HS-27A (cell line): ENCODE results near the gene RHD.
"Not testable (repeated sequence)": the region's sequence is repeated elsewhere in the genome, so short reads cannot be mapped to it uniquely, and the experiment has no call there.

Source experiments
- DNase-seq: peaks from one replicate; pipeline ENCODE4 v3.0.0-alpha.2; 2012; ENCODE audit warnings: low read depth, missing footprints

The RHD gene

GRCh38 chr1:25272238-25272637 is at the start of gene RHD:
Gene RHD, plus strand, starts transcription at chr1:25272509. Its CDS starts 39 bp downstream, at chr1:25272548.
- DNase-seq = not testable (repeated sequence)

DNA sequence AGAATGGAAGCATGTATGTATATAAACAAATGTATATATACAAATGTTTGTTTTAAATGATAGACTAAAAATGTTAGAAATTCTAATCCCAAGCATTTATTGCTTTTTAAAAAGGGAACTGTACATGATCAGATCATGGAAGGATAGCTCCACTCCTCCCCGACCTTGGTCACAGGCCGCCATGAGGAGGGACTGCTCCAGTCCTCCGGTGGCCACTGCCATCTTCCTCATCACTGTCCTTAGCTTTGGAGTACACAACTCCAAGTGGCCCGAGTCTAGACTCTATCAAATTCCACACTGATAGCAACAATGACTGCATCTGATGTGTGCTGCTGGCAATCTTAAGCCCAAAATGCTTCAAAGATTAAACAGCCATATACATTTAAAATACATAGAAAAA is 49.7 kb upstream of the RHD start:
- no peak for DNase-seq

- DNase-seq = no peak
Measured at GRCh38 chr1:25223471-25223870, 48.8 kb upstream of the RHD start.

DNA sequence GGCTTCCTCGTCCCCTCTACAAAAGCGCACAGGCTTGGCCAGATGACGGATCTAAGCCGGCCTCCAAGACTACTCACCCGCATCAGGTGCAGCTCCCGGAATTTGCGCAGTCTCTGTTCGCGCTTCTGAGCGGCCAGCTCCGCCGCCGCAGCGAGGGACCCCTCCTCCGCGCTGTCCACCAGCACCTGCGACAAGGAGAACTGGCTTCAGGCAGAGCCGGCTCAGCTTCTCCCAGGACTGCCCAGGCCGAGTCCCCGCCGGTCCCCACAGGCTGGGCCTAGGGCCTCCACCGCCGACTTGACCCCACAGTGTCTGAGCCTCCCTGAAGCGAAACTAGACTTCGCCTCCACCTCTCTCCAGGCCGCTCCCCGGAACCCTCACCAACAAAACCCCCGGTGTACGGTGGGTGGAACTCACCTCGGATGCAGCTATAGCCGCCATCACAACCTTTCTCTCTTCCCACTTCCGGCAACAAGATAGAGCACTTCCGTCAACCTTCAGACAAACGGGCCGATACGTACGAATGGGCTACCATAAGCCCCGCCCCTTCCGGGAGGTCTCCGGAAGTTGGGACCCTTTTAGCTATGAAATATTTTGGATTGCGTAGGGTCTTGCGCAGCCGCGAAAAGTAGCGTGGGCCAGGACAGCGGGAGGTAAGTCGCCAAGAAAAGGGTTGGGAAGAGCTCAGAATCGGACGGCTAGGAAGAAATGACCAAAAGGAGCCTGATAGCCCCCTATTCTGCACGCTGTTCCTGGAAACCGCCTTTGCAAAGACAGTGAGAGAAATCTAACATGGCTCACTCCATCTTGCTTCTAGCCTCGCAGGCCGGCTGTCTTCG is 40.1 kb upstream of the RHD start, which contains the start of gene SYF2:
Gene SYF2 (minus strand): TSS at position 476 of the 839 bp plus-strand sequence. CDS start 35 bp downstream, at position 441.
- DNase-seq = peak; percentile 81

DNA sequence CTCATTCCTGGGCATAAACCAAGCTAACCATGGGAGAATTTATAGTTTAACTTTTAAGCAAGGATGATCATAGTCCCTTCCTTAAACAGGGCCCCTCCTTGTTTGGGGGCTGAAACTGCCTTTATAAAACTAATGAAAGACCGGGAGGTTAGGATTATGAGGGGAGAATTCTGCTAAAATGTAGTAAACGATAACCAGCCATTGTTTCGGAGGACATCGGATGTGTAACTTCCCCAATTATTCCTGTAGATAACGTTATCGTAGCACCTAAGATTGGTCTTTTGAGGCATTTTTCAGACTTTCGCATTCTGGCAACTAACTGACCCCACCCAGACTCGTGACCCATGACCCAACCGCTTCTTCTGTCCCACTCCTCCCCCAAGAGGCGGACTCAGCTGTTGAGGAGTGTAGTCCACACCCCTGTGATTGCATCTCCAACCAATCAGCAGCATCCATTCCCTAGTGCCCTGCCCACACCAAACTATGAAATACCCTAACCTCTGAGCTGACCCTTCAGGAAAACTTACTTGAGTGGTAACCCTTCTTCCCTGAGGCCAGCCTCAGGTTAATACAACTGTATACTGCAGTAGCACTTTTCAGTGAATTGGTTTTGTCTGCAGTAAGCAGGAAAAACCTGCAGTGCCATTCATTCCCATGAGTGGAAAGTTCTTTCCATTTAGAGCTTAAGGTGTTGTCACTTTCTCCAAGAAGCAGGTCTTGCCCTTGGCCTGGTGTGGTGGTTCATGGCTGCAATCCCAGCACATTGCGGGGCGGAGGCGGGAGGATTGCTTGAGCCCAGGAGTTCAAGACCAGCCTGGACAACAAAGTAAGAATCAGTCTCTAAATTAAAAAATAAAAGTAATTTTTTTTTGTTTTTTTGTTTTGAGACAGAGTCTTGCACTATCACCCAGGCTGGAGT is 39.2 kb upstream of the RHD start:
- peak; percentile 52 for DNase-seq

- DNase-seq = not testable (repeated sequence)
Measured at GRCh38 chr1:25235411-25235810, 36.9 kb upstream of the RHD start.

GRCh38 chr1:25236261-25236660 is 36.0 kb upstream of the RHD start:
- DNase-seq = not testable (repeated sequence)

GRCh38 chr1:25238046-25238445 is 34.3 kb upstream of the RHD start:
- DNase-seq = no peak

DNA sequence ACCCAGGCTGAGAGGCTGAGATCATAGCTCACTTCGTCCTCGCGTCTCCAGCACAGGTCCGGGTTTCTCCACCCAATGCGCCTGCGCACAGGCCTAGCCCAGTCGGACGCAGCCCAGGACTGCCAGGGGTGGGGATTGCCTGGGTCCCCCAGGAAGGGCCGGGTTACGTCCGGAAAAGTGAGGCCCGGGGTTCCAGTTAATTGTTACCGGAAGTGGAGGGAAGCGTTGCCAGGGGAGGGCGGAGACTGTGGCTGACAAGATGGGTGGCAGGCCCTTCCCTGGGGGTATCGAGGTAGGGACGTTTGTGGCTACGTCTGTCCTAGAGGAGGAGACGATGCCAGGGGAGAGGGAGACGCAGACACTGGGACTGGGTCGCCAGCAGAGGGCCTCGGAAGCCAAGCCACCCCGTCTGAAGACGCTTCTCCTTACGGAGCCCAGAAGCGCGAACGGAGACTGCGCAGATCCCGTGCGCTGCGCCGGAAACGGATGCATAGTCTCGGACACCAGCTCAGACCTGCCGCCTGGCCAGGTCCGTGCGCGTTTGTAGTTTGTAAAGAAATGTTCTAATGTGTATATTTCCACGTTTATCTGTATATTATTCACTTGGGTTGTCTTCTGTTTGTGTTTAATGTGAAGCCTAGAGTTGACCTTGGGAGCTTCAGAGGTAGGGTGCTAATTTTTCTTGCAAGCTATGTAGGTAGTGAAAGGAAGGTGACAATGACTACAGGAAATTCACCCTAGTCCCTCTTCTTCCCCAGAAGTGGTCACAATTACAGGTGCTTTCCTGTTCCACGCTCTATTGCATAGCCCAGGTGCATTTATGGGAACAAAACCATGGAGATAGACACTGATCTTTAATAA is 32.4 kb upstream of the RHD start:
- no peak for DNase-seq

DNA sequence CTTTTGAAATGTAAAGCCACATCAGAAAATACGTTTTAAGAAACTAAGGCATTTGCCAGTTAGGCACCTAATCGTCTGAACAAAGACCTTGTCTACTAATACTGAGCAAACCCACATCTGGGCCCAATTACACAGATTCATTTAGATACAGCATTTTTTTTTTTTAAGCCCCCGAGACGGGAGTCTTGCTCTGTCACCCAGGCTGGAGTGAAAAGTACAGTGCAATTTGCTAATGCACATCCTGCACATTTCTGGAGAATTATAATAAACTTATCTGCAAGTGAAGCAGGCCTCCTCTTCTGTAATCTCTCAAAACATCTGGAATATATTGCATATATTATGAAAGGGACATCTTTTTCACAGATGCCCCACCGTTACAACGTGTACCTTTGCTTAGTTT is 28.4 kb upstream of the RHD start:
- no peak for DNase-seq

GRCh38 chr1:25245393-25245792 is 26.9 kb upstream of the RHD start:
- DNase-seq = no peak

GRCh38 chr1:25245809-25246599 is 26.3 kb upstream of the RHD start:
- DNase-seq = no peak

- DNase-seq = no peak
Measured at GRCh38 chr1:25246600-25247023, 25.7 kb upstream of the RHD start.

- DNase-seq = peak; percentile 97
Measured at GRCh38 chr1:25247024-25247828, 25.1 kb upstream of the RHD start, which contains the start of gene RSRP1. Gene RSRP1, minus strand, starts transcription at chr1:25247454. Its CDS starts 491 bp downstream, at chr1:25246963.

- DNase-seq = no peak
Measured at GRCh38 chr1:25247829-25248754, 24.2 kb upstream of the RHD start.

GRCh38 chr1:25253911-25254310 is 18.4 kb upstream of the RHD start:
- DNase-seq = no peak

DNA sequence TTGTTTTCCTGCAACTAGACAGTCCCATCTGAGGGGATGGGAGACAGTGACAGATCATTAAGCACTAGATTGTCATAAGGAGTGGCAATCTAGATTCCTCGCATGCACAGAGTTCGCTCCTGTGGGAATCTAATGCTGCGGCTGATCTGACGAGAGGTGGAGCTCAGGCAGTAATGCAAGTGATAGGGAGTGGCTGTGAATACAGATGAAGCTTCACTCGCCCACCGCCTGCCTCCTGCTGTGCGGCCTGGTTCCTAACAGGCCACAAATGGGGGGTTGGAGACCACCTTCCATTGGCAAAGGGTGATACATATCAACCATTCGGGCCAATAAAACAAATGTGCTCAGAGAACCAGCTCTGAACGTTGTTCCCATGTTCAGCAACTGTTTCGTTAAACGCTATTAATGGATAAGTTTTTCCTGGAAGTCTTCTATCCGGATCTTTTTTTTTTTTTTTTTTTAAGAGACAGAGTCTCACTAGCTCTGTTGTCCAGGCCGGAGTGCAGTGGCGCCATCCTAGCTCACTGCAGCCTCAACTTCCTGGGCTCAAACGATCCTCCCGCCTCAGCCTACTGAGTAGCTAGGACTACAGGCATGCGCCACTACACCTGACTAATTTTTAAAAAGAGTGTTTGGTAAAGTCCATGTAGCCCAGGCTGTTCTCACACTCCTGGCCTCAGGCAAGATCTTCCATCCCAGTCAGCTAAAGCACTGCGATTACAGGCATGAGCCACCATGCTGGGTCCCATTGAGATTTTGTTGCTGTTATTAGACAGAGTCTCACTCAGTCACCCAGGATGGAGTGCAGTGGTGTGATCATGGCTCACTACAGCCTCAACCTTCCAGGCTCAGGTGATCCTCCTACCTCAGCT is 16.4 kb upstream of the RHD start:
- DNase-seq = no peak

DNA sequence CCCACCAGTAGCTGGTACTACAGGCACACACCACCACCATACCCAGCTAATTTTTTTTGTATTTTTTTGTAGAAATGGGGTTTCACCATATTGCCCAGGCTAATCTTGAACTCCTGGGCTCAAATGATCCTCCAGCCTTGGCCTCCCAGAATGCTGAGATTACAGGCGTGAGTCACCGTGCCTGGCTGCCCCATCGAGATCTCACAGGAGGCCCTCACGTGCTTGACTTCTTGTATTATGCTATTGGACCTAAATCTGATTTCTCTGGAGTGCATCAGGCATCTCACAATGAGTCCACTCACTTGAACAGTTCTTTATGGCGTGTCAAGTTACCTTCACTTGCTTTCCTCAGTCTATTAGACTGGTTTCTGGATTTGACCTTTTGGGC is 15.7 kb upstream of the RHD start:
- no peak for DNase-seq
